HepG2 (cell line): Measurements from ENCODE around the gene PSD. TPM values are rescaled to one million over a fixed set of nuclear protein-coding genes. Genes with fewer than 3 reads are reported as not detected.

Source experiments
- ATAC-seq: fragments of 200-7000 bp; cut with Tn5 transposase; 3 replicates; pipeline ENCODE4 v1.9.1; 2020; ENCODE audit warnings: mild to moderate bottlenecking, moderate library complexity
- BruUV-seq: library from RNA; stranded (reverse); fragments of 400-500 nt; replicated peaks from 2 replicates; lab custom pipeline; 2021; lab: Mats Ljungman, UMichigan
- CTCF ChIA-PET: fragments of 300-600 bp; formaldehyde crosslinking; extraction: SDS; loops from one replicate; lab custom pipeline; 2021; ENCODE audit warnings: low total read pairs, inconsistent platforms, low intra/inter-chr PET ratio; lab: Yijun Ruan, JAX
- POLR2A ChIA-PET: fragments of 350-600 bp; sonication (Branson Sonifier 250); formaldehyde crosslinking; loops from one replicate; lab custom pipeline; 2020; ENCODE audit warnings: antibody characterized with exemption, inconsistent platforms; lab: Yijun Ruan, JAX
- DNase-seq: peaks from one replicate; pipeline ENCODE4 v3.0.0-alpha.2; 2015; ENCODE audit warnings: low spot score
- FAIRE-seq: peaks from 3 replicates; lab custom pipeline; 2011; peaks lifted over from hg19 to GRCh38; lab: Jason Lieb, UNC
- H2AFZ ChIP-seq: one replicate; pipeline ENCODE4 v1.6.1; 2011; ENCODE audit warnings: low read length, inconsistent platforms
- H3K27ac ChIP-seq: fragments of 300-600 bp; 3 replicates; pipeline ENCODE4 v1.8.0; 2011; ENCODE audit warnings: mixed run types, mild to moderate bottlenecking, mixed read lengths, low read length, inconsistent platforms; ENCODE audit not compliant: insufficient read depth; ENCODE audit errors: extremely low read length
- H3K27me3 ChIP-seq, 2 experiments: fragments of 200-600 bp in 1 of 2; 2 replicates in 1 of 2; 3 replicates in 1 of 2; pipeline versions ENCODE4 v1.6.0 to v1.8.0; 2011; ENCODE audit warnings: low read length in 2 of 2, mild to moderate bottlenecking in 2 of 2, moderate library complexity in 2 of 2, inconsistent platforms in 1 of 2; ENCODE audit not compliant: insufficient read depth in 2 of 2, control insufficient read depth in 1 of 2
- H3K36me3 ChIP-seq, 2 experiments: fragments of 200-600 bp in 1 of 2; replicated peaks in 1 of 2; 2 replicates in 1 of 2; 3 replicates in 1 of 2; pipeline versions ENCODE4 v1.5.1 to v1.8.0; 2011; ENCODE audit warnings: low read length in 2 of 2, inconsistent platforms in 1 of 2; ENCODE audit not compliant: insufficient read depth in 2 of 2, control insufficient read depth in 1 of 2
- H3K4me1 ChIP-seq: 2 replicates; pipeline ENCODE4 v1.5.1; 2012; ENCODE audit warnings: low read length, inconsistent platforms; ENCODE audit not compliant: insufficient read depth
- H3K4me2 ChIP-seq: 2 replicates; pipeline ENCODE4 v1.6.0; 2011; ENCODE audit warnings: low read depth, low read length, inconsistent platforms
- H3K4me3 ChIP-seq, 3 experiments: fragments of 200-600 bp in 1 of 3; sonication (generic), shearing (Covaris generic) in 1 of 3; replicated peaks in 1 of 3; 2 replicates each; pipeline ENCODE4 v1.5.1; 2011 to 2016; ENCODE audit warnings: low read length in 3 of 3, inconsistent platforms in 2 of 3, low read depth in 2 of 3, mild to moderate bottlenecking in 2 of 3, control low read depth in 1 of 3, mixed read lengths in 1 of 3; ENCODE audit not compliant: insufficient read depth in 1 of 3
- H3K79me2 ChIP-seq: one replicate; pipeline ENCODE4 v1.6.1; 2011; ENCODE audit warnings: low read length, inconsistent platforms; ENCODE audit not compliant: insufficient read depth
- H3K9ac ChIP-seq: 2 replicates; pipeline ENCODE4 v1.6.0; 2011; ENCODE audit warnings: mild to moderate bottlenecking, low read depth, low read length, inconsistent platforms; ENCODE audit not compliant: insufficient read depth
- H3K9me3 ChIP-seq: 2 replicates; pipeline ENCODE4 v1.5.1; 2012; ENCODE audit warnings: mild to moderate bottlenecking, low read length
- H4K20me1 ChIP-seq: 2 replicates; pipeline ENCODE4 v1.6.0; 2011; ENCODE audit warnings: inconsistent platforms, mild to moderate bottlenecking, low read length, moderate library complexity; ENCODE audit not compliant: insufficient read depth
- DZIP1 ChIP-seq: sonication (generic); formaldehyde crosslinking; IDR thresholded peaks from 2 replicates; pipeline ENCODE4 v1.5.0; 2020; ENCODE audit warnings: mild to moderate bottlenecking, missing genetic modification reagents
- FOXO4 ChIP-seq: sonication (generic); formaldehyde crosslinking; conservative IDR thresholded peaks from 2 replicates; pipeline ENCODE4 v1.8.1; 2023; ENCODE audit warnings: missing genetic modification reagents
- HNF1B ChIP-seq: sonication (generic); formaldehyde crosslinking; IDR thresholded peaks from 2 replicates; pipeline ENCODE4 v1.5.1; 2020; ENCODE audit warnings: mild to moderate bottlenecking, moderate library complexity, missing genetic modification reagents
- KLF12 ChIP-seq: sonication (generic); formaldehyde crosslinking; IDR thresholded peaks from 2 replicates; pipeline ENCODE4 v1.4.0; 2020; ENCODE audit warnings: missing genetic modification reagents, borderline replicate concordance
- MXD1 ChIP-seq: sonication (generic); formaldehyde crosslinking; IDR thresholded peaks from 2 replicates; pipeline ENCODE4 v1.4.0; 2020; ENCODE audit warnings: mild to moderate bottlenecking, missing genetic modification reagents
- PHF21A ChIP-seq: sonication (generic); formaldehyde crosslinking; IDR thresholded peaks from 2 replicates; pipeline ENCODE4 v1.5.0; 2020; ENCODE audit warnings: mild to moderate bottlenecking, missing genetic modification reagents
- ZFP36L1 ChIP-seq: sonication (generic); formaldehyde crosslinking; IDR thresholded peaks from 2 replicates; pipeline ENCODE4 v1.8.0; 2022; ENCODE audit warnings: mild to moderate bottlenecking, missing genetic modification reagents, moderate library complexity
- ZNF253 ChIP-seq: sonication (generic); formaldehyde crosslinking; IDR thresholded peaks from 2 replicates; pipeline ENCODE4 v1.8.0; 2022; ENCODE audit warnings: mild to moderate bottlenecking, missing genetic modification reagents, borderline replicate concordance
- ZNF879 ChIP-seq: sonication (generic); formaldehyde crosslinking; IDR thresholded peaks from 2 replicates; pipeline ENCODE4 v1.8.1; 2023; ENCODE audit warnings: missing genetic modification reagents
- ZXDC ChIP-seq: sonication (generic); formaldehyde crosslinking; IDR thresholded peaks from 2 replicates; pipeline ENCODE4 v1.5.0; 2020; ENCODE audit warnings: mild to moderate bottlenecking, missing genetic modification reagents
- WGBS: methylation state at CpG from one replicate; pipeline ENCODE4 v1.1.6; 2017; ENCODE audit warnings: low lambda C conversion rate; 5-methylcytosine and 5-hydroxymethylcytosine counted together
- in situ Hi-C: cut with HindIII; loops from 2 replicates; pipeline ENCODE4 v1.10.0; 2017; ENCODE audit warnings: low pct_unique_long_range_greater_than_20kb; ENCODE audit not compliant: extremely low pct_ligation_motif_present
- intact Hi-C: fragments of 100-400 bp; cut with micrococcal nuclease; formaldehyde crosslinking; loops from one replicate; pipeline ENCODE4 v1.10.0; 2022; ENCODE audit not compliant: unreplicated experiment
- polyA plus RNA-seq, 8 experiments: library from polyadenylated mRNA; depleted of rRNA in 3 of 8; stranded (reverse) in 7 of 8; unstranded in 1 of 8; fragments of >200 nt; fragmentation: Illumina TruSeq in 4 of 8; extraction: Trizol in 4 of 8; gene quantifications; 2 replicates each; pipeline versions ENCODE4 v1.2.1 to v1.2.3, GENCODE V29; 2011 to 2016; ENCODE audit warnings: low read depth in 4 of 8, missing spikeins in 1 of 8, mixed read lengths in 1 of 8; ENCODE audit not compliant: insufficient read depth in 1 of 8
- total RNA-seq, 5 experiments: library from RNA; depleted of rRNA; stranded (reverse); fragments of >200 nt; fragmentation: Illumina TruSeq; extraction: Trizol; gene quantifications; 2 replicates each; pipeline ENCODE4 v1.2.3, GENCODE V29; 2016; ENCODE audit warnings: low read depth in 1 of 5

PSD gene
- total and polyA plus RNA-seq, 2 of the 13 experiments (the other 11 are each of a cell fraction or from before 2014, with no cell fraction given) = 0.35 to 0.58 TPM

- H3K9ac ChIP-seq = peak overlapping the region; percentile 77
- peaks cover 0 to 14% of the 10 kb centered on the region in 2 experiments; a peak in 3 of 5 replicates for H3K36me3 ChIP-seq
- BruUV-seq = TSS peak; percentile 76
- intact Hi-C loops (loop anchor here (2.0 to 5.0 kb wide), 3 partner anchors 25 to 57 kb away; partner anchors contain the start of gene NFKB2), in situ Hi-C loops (loop anchor here (5.0 kb wide), 1 partner anchor 42 kb away; no protein-coding TSS in a partner anchor)
- POLR2A ChIA-PET = interaction anchor here (0.9 to 5.3 kb wide), 13 partner anchors 10 to 305 kb away, joined by 3 to 135 read pairs (median 5); partner anchors contain the start of genes C10orf95, CUEDC2 and NFKB2
- peak overlapping the region; percentile 98 for H3K4me2 ChIP-seq
- WGBS = 0% methylated on average over 10 of the region's 21 CpGs
- H3K27me3 ChIP-seq = peaks cover 1 to 11% of the 10 kb centered on the region in 2 experiments; a peak in 2 of 5 replicates
- H2AFZ ChIP-seq = peak overlapping the region; percentile 90
- H3K79me2 ChIP-seq = no peaks in the 10 kb centered on the region
- H3K4me3 ChIP-seq = peak overlapping the region; percentile 79 to 97 (median 84)
- CTCF ChIA-PET = no interaction called here
- DNase-seq (no peak), FAIRE-seq (no peak), ATAC-seq (peak; percentile 6)
- H4K20me1 ChIP-seq = no peaks in the 10 kb centered on the region
- H3K9me3 ChIP-seq = no peaks in the 10 kb centered on the region
- H3K27ac ChIP-seq = peak overlapping the region; percentile 87
- H3K4me1 ChIP-seq = peaks cover 36% of the 10 kb centered on the region
- peak; percentile 32; the same call in 1 of the 2 replicates for TF ChIP-seq ZNF879 (CRISPR knock-in tag)
- TF ChIP-seq ZNF253 (CRISPR knock-in tag) = no peak
- TF ChIP-seq ZXDC (CRISPR knock-in tag) = no peak
- TF ChIP-seq HNF1B (CRISPR knock-in tag) = 0 out of 2 replicates have a peak, but pooled peaks have one; percentile 35
- no peak for TF ChIP-seq PHF21A (CRISPR knock-in tag)
- TF ChIP-seq DZIP1 = peak; percentile 45; the same call in 1 of the 2 replicates
- TF ChIP-seq FOXO4 (CRISPR knock-in tag) = no peak
- no peak for TF ChIP-seq KLF12 (CRISPR knock-in tag)
- no peak for TF ChIP-seq ZFP36L1
- TF ChIP-seq MXD1 = 0 out of 2 replicates have a peak, but pooled peaks have one; percentile 34
These were observed 1.7 kb upstream of the PSD start for GRCh38 chr10:102420181-102420713.
